Measurements from ENCODE around the gene LRP6.

The LRP6 gene

GRCh38 chr12:12282202-12282601 lies 15.4 kb upstream of the LRP6 start:
- Histone ChIP-seq H3K27ac (ENCODE audit: low read depth, low read length) (no peak overlapping the region), H3K9ac (ENCODE audit: low read length) (no peak overlapping the region), H3K4me3 (ENCODE audit: low read length) (no peak overlapping the region), H3K36me3 (ENCODE audit: control insufficient read depth, insufficient read depth, low read length) (no peaks in the 10 kb centered on the region), H3K4me1 (ENCODE audit: control insufficient read depth, insufficient read depth, low read length) (no peaks in the 10 kb centered on the region), H3K27me3 (ENCODE audit: control insufficient read depth, insufficient read depth, low read length) (no peaks in the 10 kb centered on the region)

- Histone ChIP-seq H3K4me3 (ENCODE audit: low read length) (no peak overlapping the region), H3K9ac (ENCODE audit: low read length) (no peak overlapping the region), H3K27me3 (ENCODE audit: control insufficient read depth, insufficient read depth, low read length) (no peaks in the 10 kb centered on the region)
These were observed 14.3 kb upstream of the LRP6 start for GRCh38 chr12:12281134-12281533.

GRCh38 chr12:12278899-12279298 lies 12.1 kb upstream of the LRP6 start:
- Histone ChIP-seq H3K9ac (ENCODE audit: low read length) (no peak overlapping the region), H3K4me3 (ENCODE audit: low read length) (no peak overlapping the region), H3K36me3 (ENCODE audit: control insufficient read depth, insufficient read depth, low read length) (no peaks in the 10 kb centered on the region), H3K27ac (ENCODE audit: low read depth, low read length) (no peak overlapping the region), H3K27me3 (ENCODE audit: control insufficient read depth, insufficient read depth, low read length) (no peaks in the 10 kb centered on the region), H3K4me1 (ENCODE audit: control insufficient read depth, insufficient read depth, low read length) (no peaks in the 10 kb centered on the region)

More at GRCh38 chr12:12281134-12281533, 14.3 kb upstream of the LRP6 start:
- H3K27ac ChIP-seq (ENCODE audit: low read depth, low read length), result no peak overlapping the region
- no peaks in the 10 kb centered on the region for H3K4me1 ChIP-seq (ENCODE audit: control insufficient read depth, insufficient read depth, low read length)
- H3K36me3 ChIP-seq (ENCODE audit: control insufficient read depth, insufficient read depth, low read length), result no peaks in the 10 kb centered on the region

GRCh38 chr12:12275874-12276273 lies 9.0 kb upstream of the LRP6 start:
- Histone ChIP-seq H3K27ac (ENCODE audit: low read depth, low read length) (no peak overlapping the region), H3K36me3 (ENCODE audit: control insufficient read depth, insufficient read depth, low read length) (no peaks in the 10 kb centered on the region), H3K9ac (ENCODE audit: low read length) (no peak overlapping the region), H3K4me3 (ENCODE audit: low read length) (no peak overlapping the region), H3K4me1 (ENCODE audit: control insufficient read depth, insufficient read depth, low read length) (no peaks in the 10 kb centered on the region), H3K27me3 (ENCODE audit: control insufficient read depth, insufficient read depth, low read length) (no peaks in the 10 kb centered on the region)

GRCh38 chr12:12273291-12273957 lies 6.6 kb upstream of the LRP6 start:
- Histone ChIP-seq H3K4me3 (ENCODE audit: low read length) (no peak overlapping the region), H3K27me3 (ENCODE audit: control insufficient read depth, insufficient read depth, low read length) (no peaks in the 10 kb centered on the region), H3K36me3 (ENCODE audit: control insufficient read depth, insufficient read depth, low read length) (no peaks in the 10 kb centered on the region), H3K9ac (ENCODE audit: low read length) (no peak overlapping the region), H3K27ac (ENCODE audit: low read depth, low read length) (no peak overlapping the region), H3K4me1 (ENCODE audit: control insufficient read depth, insufficient read depth, low read length) (no peaks in the 10 kb centered on the region)

GRCh38 chr12:12272869-12273268 lies 6.0 kb upstream of the LRP6 start:
- Histone ChIP-seq H3K9ac (ENCODE audit: low read length) (no peak overlapping the region), H3K4me3 (ENCODE audit: low read length) (no peak overlapping the region), H3K27ac (ENCODE audit: low read depth, low read length) (no peak overlapping the region), H3K27me3 (ENCODE audit: control insufficient read depth, insufficient read depth, low read length) (no peaks in the 10 kb centered on the region), H3K36me3 (ENCODE audit: control insufficient read depth, insufficient read depth, low read length) (no peaks in the 10 kb centered on the region), H3K4me1 (ENCODE audit: control insufficient read depth, insufficient read depth, low read length) (peaks cover under 1% of the 10 kb centered on the region)

GRCh38 chr12:12270226-12270625 lies 3.4 kb upstream of the LRP6 start:
- Histone ChIP-seq H3K9ac (ENCODE audit: low read length) (no peak overlapping the region), H3K4me1 (ENCODE audit: control insufficient read depth, insufficient read depth, low read length) (peaks cover 4% of the 10 kb centered on the region), H3K4me3 (ENCODE audit: low read length) (no peak overlapping the region), H3K27me3 (ENCODE audit: control insufficient read depth, insufficient read depth, low read length) (no peaks in the 10 kb centered on the region), H3K27ac (ENCODE audit: low read depth, low read length) (no peak overlapping the region), H3K36me3 (ENCODE audit: control insufficient read depth, insufficient read depth, low read length) (no peaks in the 10 kb centered on the region)

- Histone ChIP-seq H3K4me1 (ENCODE audit: control insufficient read depth, insufficient read depth, low read length) (peaks cover 7% of the 10 kb centered on the region), H3K27me3 (ENCODE audit: control insufficient read depth, insufficient read depth, low read length) (no peaks in the 10 kb centered on the region), H3K4me3 (ENCODE audit: low read length) (peak overlapping the region; percentile 99), H3K9ac (ENCODE audit: low read length) (peak overlapping the region; percentile 47), H3K27ac (ENCODE audit: low read depth, low read length) (no peak overlapping the region), H3K36me3 (ENCODE audit: control insufficient read depth, insufficient read depth, low read length) (no peaks in the 10 kb centered on the region)
These were observed 927 bp upstream of the LRP6 start for GRCh38 chr12:12267742-12268200.

GRCh38 chr12:12266389-12266872 lies 413 bp downstream of the LRP6 start:
- Histone ChIP-seq H3K4me1 (ENCODE audit: control insufficient read depth, insufficient read depth, low read length) (peaks cover 7% of the 10 kb centered on the region), H3K27me3 (ENCODE audit: control insufficient read depth, insufficient read depth, low read length) (no peaks in the 10 kb centered on the region), H3K4me3 (ENCODE audit: low read length) (peak overlapping the region; percentile 99), H3K27ac (ENCODE audit: low read depth, low read length) (peak overlapping the region; percentile 99), H3K36me3 (ENCODE audit: control insufficient read depth, insufficient read depth, low read length) (no peaks in the 10 kb centered on the region), H3K9ac (ENCODE audit: low read length) (peak overlapping the region; percentile 39)

GRCh38 chr12:12265571-12266388 lies 1.1 kb downstream of the LRP6 start:
- H3K27me3 ChIP-seq (ENCODE audit: control insufficient read depth, insufficient read depth, low read length), result no peaks in the 10 kb centered on the region
- peak overlapping the region; percentile 99 for H3K27ac ChIP-seq (ENCODE audit: low read depth, low read length)
- peak overlapping the region; percentile 39 for H3K9ac ChIP-seq (ENCODE audit: low read length)
- no peaks in the 10 kb centered on the region for H3K36me3 ChIP-seq (ENCODE audit: control insufficient read depth, insufficient read depth, low read length)
- H3K4me1 ChIP-seq (ENCODE audit: control insufficient read depth, insufficient read depth, low read length), result peaks cover 7% of the 10 kb centered on the region
- peak overlapping the region; percentile 99 for H3K4me3 ChIP-seq (ENCODE audit: low read length)

- Histone ChIP-seq H3K27ac (ENCODE audit: low read depth, low read length) (peak overlapping the region; percentile 21), H3K4me3 (ENCODE audit: low read length) (peak overlapping the region; percentile 99), H3K9ac (ENCODE audit: low read length) (no peak overlapping the region), H3K27me3 (ENCODE audit: control insufficient read depth, insufficient read depth, low read length) (no peaks in the 10 kb centered on the region), H3K4me1 (ENCODE audit: control insufficient read depth, insufficient read depth, low read length) (peaks cover 7% of the 10 kb centered on the region), H3K36me3 (ENCODE audit: control insufficient read depth, insufficient read depth, low read length) (no peaks in the 10 kb centered on the region)
These were observed 1.8 kb downstream of the LRP6 start for GRCh38 chr12:12265035-12265434.

- Histone ChIP-seq H3K4me1 (ENCODE audit: control insufficient read depth, insufficient read depth, low read length) (peaks cover 7% of the 10 kb centered on the region), H3K4me3 (ENCODE audit: low read length) (no peak overlapping the region), H3K27me3 (ENCODE audit: control insufficient read depth, insufficient read depth, low read length) (no peaks in the 10 kb centered on the region), H3K27ac (ENCODE audit: low read depth, low read length) (no peak overlapping the region), H3K36me3 (ENCODE audit: control insufficient read depth, insufficient read depth, low read length) (no peaks in the 10 kb centered on the region), H3K9ac (ENCODE audit: low read length) (no peak overlapping the region)
These were observed 2.9 kb downstream of the LRP6 start for GRCh38 chr12:12263909-12264308.

Data from rectal smooth muscle tissue (tissue), 1 donor.